Measurements from ENCODE around the gene ANKRD40.

The ANKRD40 gene

GRCh38 chr17:50645748-50646682 lies 61.7 kb downstream of the ANKRD40 start:
- DNase-seq = no peak

Measured in activated CD4-positive, CD25-positive, alpha-beta regulatory T cell (primary cell).